GM23338 (cell line): Measurements from ENCODE around the gene REEP1. TPM values are rescaled to one million over a fixed set of nuclear protein-coding genes. Genes with fewer than 3 reads are reported as not detected.

ENCODE experiments used
- ATAC-seq: fragments of 200-7000 bp; cut with Tn5 transposase; 3 replicates; pipeline ENCODE4 v1.9.1; 2020
- DNase-seq: peaks from one replicate; pipeline ENCODE4 v3.0.0-alpha.2; 2015; ENCODE audit warnings: low spot score
- H2AFZ ChIP-seq: fragments of 200-600 bp; sonication (generic); 2 replicates; pipeline ENCODE4 v1.8.0; 2016; ENCODE audit warnings: antibody characterized with exemption, mild to moderate bottlenecking, moderate library complexity
- H3F3A ChIP-seq: fragments of 200-600 bp; sonication (generic); replicated peaks from 2 replicates; pipeline ENCODE4 v1.8.0; 2017; ENCODE audit warnings: antibody characterized with exemption, mixed run types, low read depth
- H3K27ac ChIP-seq: fragments of 200-600 bp; sonication (generic); 2 replicates; pipeline ENCODE4 v1.6.1; 2016; ENCODE audit warnings: low read depth
- H3K27me3 ChIP-seq: fragments of 200-600 bp; sonication (generic); 2 replicates; pipeline ENCODE4 v1.8.0; 2016; ENCODE audit warnings: mild to moderate bottlenecking, mixed run types, moderate library complexity; ENCODE audit not compliant: insufficient read depth
- H3K36me3 ChIP-seq: fragments of 200-600 bp; sonication (generic); 2 replicates; pipeline ENCODE4 v1.8.0; 2016; ENCODE audit warnings: mild to moderate bottlenecking; ENCODE audit not compliant: insufficient read depth
- H3K4me1 ChIP-seq: fragments of 200-600 bp; sonication (generic); 2 replicates; pipeline ENCODE4 v1.8.0; 2016; ENCODE audit warnings: mild to moderate bottlenecking, moderate library complexity; ENCODE audit not compliant: insufficient read depth
- H3K4me2 ChIP-seq: fragments of 200-600 bp; sonication (generic); 2 replicates; pipeline ENCODE4 v1.7.1; 2017; ENCODE audit warnings: mixed run types
- H3K4me3 ChIP-seq: fragments of 200-600 bp; sonication (generic); 2 replicates; pipeline ENCODE4 v1.6.1; 2016; ENCODE audit warnings: mixed run types
- H3K79me2 ChIP-seq: fragments of 200-600 bp; sonication (generic); replicated peaks from 2 replicates; pipeline ENCODE4 v1.8.0; 2017; ENCODE audit warnings: mild to moderate bottlenecking; ENCODE audit not compliant: insufficient read depth
- H3K9me2 ChIP-seq: fragments of 200-600 bp; sonication (generic); 2 replicates; pipeline ENCODE4 v1.8.0; 2017; ENCODE audit not compliant: insufficient read depth
- H4K20me1 ChIP-seq: fragments of 200-600 bp; sonication (generic); replicated peaks from 2 replicates; pipeline ENCODE4 v1.8.0; 2017; ENCODE audit warnings: mild to moderate bottlenecking; ENCODE audit not compliant: insufficient read depth
- H3K27ac Mint-ChIP-seq: 2 replicates; pipeline ENCODE4 v1.8.0; 2020; ENCODE audit warnings: inconsistent platforms, mild to moderate bottlenecking, moderate library complexity, mixed read lengths
- H3K27me3 Mint-ChIP-seq: 3 replicates; pipeline ENCODE4 v1.8.0; 2022; ENCODE audit warnings: low read depth, mild to moderate bottlenecking, moderate library complexity, mixed read lengths, inconsistent platforms; ENCODE audit not compliant: insufficient read depth, poor library complexity
- H3K36me3 Mint-ChIP-seq: 3 replicates; pipeline ENCODE4 v1.8.0; 2021; ENCODE audit warnings: low read depth, mild to moderate bottlenecking, inconsistent platforms, moderate library complexity, mixed read lengths
- H3K4me1 Mint-ChIP-seq: 3 replicates; pipeline ENCODE4 v1.8.0; 2020; ENCODE audit warnings: mild to moderate bottlenecking, inconsistent platforms, mixed read lengths
- H3K4me3 Mint-ChIP-seq: 3 replicates; pipeline ENCODE4 v1.8.0; 2021; ENCODE audit warnings: moderate library complexity, mild to moderate bottlenecking, inconsistent platforms, mixed read lengths
- H3K9me3 Mint-ChIP-seq: 3 replicates; pipeline ENCODE4 v1.8.0; 2020; ENCODE audit warnings: moderate library complexity, mild to moderate bottlenecking, inconsistent platforms, mixed read lengths
- CREB1 ChIP-seq: fragments of 250-450 bp; sonication (Bioruptor Pico); IDR thresholded peaks from 2 replicates; pipeline ENCODE4 v1.5.0; 2020; ENCODE audit warnings: low read depth, mild to moderate bottlenecking, moderate library complexity
- CTCF ChIP-seq, 2 experiments: fragments of 200-600 bp in 1 of 2; sonication (generic) in 1 of 2; conservative IDR thresholded peaks; 2 replicates each; pipeline versions ENCODE4 v1.5.1 to v1.6.1; 2016 to 2017; ENCODE audit warnings: antibody characterized with exemption in 2 of 2, low read depth in 2 of 2, mild to moderate bottlenecking in 2 of 2, moderate library complexity in 1 of 2
- ETS1 ChIP-seq: IDR thresholded peaks from 2 replicates; pipeline ENCODE4 v1.6.1; 2016; ENCODE audit warnings: antibody characterized with exemption
- EZH2 ChIP-seq: fragments of 200-600 bp; sonication (generic); IDR thresholded peaks from one replicate; pipeline ENCODE4 v1.8.0; 2017; ENCODE audit warnings: antibody characterized with exemption, mild to moderate bottlenecking, low read depth; ENCODE audit not compliant: unreplicated experiment
- EZH2phosphoT487 ChIP-seq: fragments of 200-600 bp; sonication (generic); IDR thresholded peaks from one replicate; pipeline ENCODE4 v1.8.1; 2018; ENCODE audit warnings: antibody characterized with exemption; ENCODE audit not compliant: unreplicated experiment
- JUNB ChIP-seq: IDR thresholded peaks from one replicate; pipeline ENCODE4 v1.6.1; 2016; ENCODE audit warnings: antibody characterized with exemption; ENCODE audit not compliant: unreplicated experiment
- NANOG ChIP-seq: IDR thresholded peaks from 2 replicates; pipeline ENCODE4 v1.6.1; 2016; ENCODE audit warnings: antibody characterized with exemption, borderline replicate concordance
- POLR2AphosphoS5 ChIP-seq: IDR thresholded peaks from 2 replicates; pipeline ENCODE4 v1.6.1; 2016; ENCODE audit warnings: antibody characterized with exemption, low read depth
- REST ChIP-seq: IDR thresholded peaks from one replicate; pipeline ENCODE4 v1.6.1; 2018; ENCODE audit warnings: antibody characterized with exemption; ENCODE audit not compliant: unreplicated experiment
- STAT1 ChIP-seq: IDR thresholded peaks from one replicate; pipeline ENCODE4 v1.6.1; 2016; ENCODE audit warnings: antibody characterized with exemption; ENCODE audit not compliant: unreplicated experiment
- ZNF114 ChIP-seq: fragments of 250-450 bp; sonication (Bioruptor Pico); IDR thresholded peaks from 2 replicates; pipeline ENCODE4 v1.5.0; 2020; ENCODE audit warnings: mild to moderate bottlenecking, moderate library complexity
- ZNF331 ChIP-seq: fragments of 250-450 bp; sonication (Bioruptor Pico); IDR thresholded peaks from 2 replicates; pipeline ENCODE4 v1.5.0; 2020; ENCODE audit warnings: low read depth, mild to moderate bottlenecking, moderate library complexity
- ZNF462 ChIP-seq: fragments of 250-450 bp; sonication (Bioruptor Pico); IDR thresholded peaks from 2 replicates; pipeline ENCODE4 v1.5.0; 2020; ENCODE audit warnings: mild to moderate bottlenecking, moderate library complexity
- polyA plus RNA-seq: library from polyadenylated mRNA; unstranded; fragments of >200 nt; fragmentation: Nextera tagmentation; extraction: Ambion mirVana; gene quantifications from 2 replicates; pipeline ENCODE4 v1.2.1, GENCODE V29; 2016
- total RNA-seq: library from RNA; depleted of rRNA; stranded (reverse); fragments of >200 nt; shearing (Covaris generic); gene quantifications from 2 replicates; pipeline ENCODE4 v1.2.3, GENCODE V29; 2014

The REEP1 gene
- total and polyA plus RNA-seq, 2 experiments from 2014 or later, result 1.6 to 1.8 TPM

- Histone ChIP-seq H3K27me3 (no peaks in the 10 kb centered on the region), H2AFZ (no peak overlapping the region), H4K20me1 (no peaks in the 10 kb centered on the region), H3F3A (no peaks in the 10 kb centered on the region), H3K4me3 (no peak overlapping the region), H3K27ac (no peak overlapping the region), H3K79me2 (no peaks in the 10 kb centered on the region), H3K4me1 (peaks cover 22% of the 10 kb centered on the region), H3K4me2 (no peak overlapping the region), H3K9me2 (peaks cover 13% of the 10 kb centered on the region; the same call in 1 of the 2 replicates), H3K36me3 (no peaks in the 10 kb centered on the region)
- TF ChIP-seq JUNB, result no peak
- no peak for TF ChIP-seq ZNF114 (CRISPR knock-in tag)
- TF ChIP-seq CREB1 (CRISPR knock-in tag), result no peak
- TF ChIP-seq EZH2, result no peak
- TF ChIP-seq POLR2AphosphoS5, result no peak
- no peak for TF ChIP-seq CTCF (conservative IDR thresholded peaks at IDR 0.05; ENCODE audit: low read depth in 2 of 2)
- TF ChIP-seq REST, result no peak
- TF ChIP-seq ZNF462 (CRISPR knock-in tag), result no peak
- TF ChIP-seq ZNF331 (CRISPR knock-in tag), result no peak
- no peak for TF ChIP-seq EZH2phosphoT487
- no peak for TF ChIP-seq STAT1
- no peak for TF ChIP-seq ETS1
- TF ChIP-seq NANOG, result no peak
- H3K4me3 Mint-ChIP-seq, result no peak overlapping the region
- peaks cover 28% of the 10 kb centered on the region for H3K4me1 Mint-ChIP-seq
- DNase-seq (no peak), ATAC-seq (no peak)
- H3K27ac Mint-ChIP-seq, result no peak overlapping the region
- H3K36me3 Mint-ChIP-seq, result no peaks in the 10 kb centered on the region
- peaks cover 5% of the 10 kb centered on the region for H3K27me3 Mint-ChIP-seq
- no peaks in the 10 kb centered on the region for H3K9me3 Mint-ChIP-seq
Measured at GRCh38 chr2:86256982-86257381, 80.4 kb downstream of the REEP1 start.
